Keratinocyte (primary cell): ENCODE data around the gene PPP1R7. TPM values are rescaled to one million over a fixed set of nuclear protein-coding genes. Genes with fewer than 3 reads are reported as not detected.

Experiments used
- DNase-seq: peaks from one replicate; pipeline ENCODE4 v3.0.0-alpha.2; 2011; ENCODE audit warnings: low read depth, missing footprints, low spot score
- FAIRE-seq: peaks from 2 replicates; lab custom pipeline; 2011; peaks lifted over from hg19 to GRCh38; lab: Jason Lieb, UNC
- H2AFZ ChIP-seq: 2 replicates; pipeline ENCODE4 v1.6.0; 2012; ENCODE audit warnings: low read length, control low read depth, inconsistent platforms; ENCODE audit not compliant: control insufficient read depth
- H3K27ac ChIP-seq: 2 replicates; pipeline ENCODE4 v1.5.1; 2011; ENCODE audit warnings: low read length; ENCODE audit not compliant: control insufficient read depth, insufficient read depth
- H3K27me3 ChIP-seq: 3 replicates; pipeline ENCODE4 v1.6.0; 2011; ENCODE audit warnings: low read length; ENCODE audit not compliant: control insufficient read depth, insufficient read depth; ENCODE audit errors: extremely low read depth
- H3K36me3 ChIP-seq, 2 experiments: 2 replicates in 1 of 2; 3 replicates in 1 of 2; pipeline ENCODE4 v1.5.1; 2011; ENCODE audit warnings: low read length in 2 of 2, mild to moderate bottlenecking in 1 of 2; ENCODE audit not compliant: control insufficient read depth in 2 of 2, insufficient read depth in 2 of 2; ENCODE audit errors: extremely low read depth in 1 of 2
- H3K4me1 ChIP-seq: 3 replicates; pipeline ENCODE4 v1.5.1; 2011; ENCODE audit warnings: low read length; ENCODE audit not compliant: control insufficient read depth, insufficient read depth; ENCODE audit errors: extremely low read depth
- H3K4me2 ChIP-seq: 3 replicates; pipeline ENCODE4 v1.6.0; 2011; ENCODE audit warnings: low read depth, low read length; ENCODE audit not compliant: control insufficient read depth, insufficient read depth; ENCODE audit errors: extremely low read depth
- H3K4me3 ChIP-seq, 3 experiments: fragments of 200-600 bp in 1 of 3; sonication (generic) in 1 of 3; 2 replicates in 2 of 3; 3 replicates in 1 of 3; pipeline ENCODE4 v1.5.1; 2011 to 2016; ENCODE audit warnings: low read length in 3 of 3, mild to moderate bottlenecking in 3 of 3, control low read depth in 2 of 3, inconsistent platforms in 1 of 3, low read depth in 1 of 3, mixed read lengths in 1 of 3, mixed run types in 1 of 3, moderate library complexity in 1 of 3; ENCODE audit not compliant: control insufficient read depth in 2 of 3, insufficient read depth in 2 of 3; ENCODE audit errors: extremely low read depth in 1 of 3
- H3K79me2 ChIP-seq: 2 replicates; pipeline ENCODE4 v1.6.0; 2012; ENCODE audit warnings: low read length; ENCODE audit not compliant: control insufficient read depth, insufficient read depth
- H3K9ac ChIP-seq: 3 replicates; pipeline ENCODE4 v1.6.0; 2011; ENCODE audit warnings: low read length; ENCODE audit not compliant: control insufficient read depth, insufficient read depth; ENCODE audit errors: extremely low read depth
- H3K9me1 ChIP-seq: 3 replicates; pipeline ENCODE4 v1.6.0; 2011; ENCODE audit warnings: low read length; ENCODE audit not compliant: control insufficient read depth, insufficient read depth; ENCODE audit errors: extremely low read depth
- H3K9me3 ChIP-seq: 2 replicates; pipeline ENCODE4 v1.5.1; 2012; ENCODE audit warnings: low read depth, low read length; ENCODE audit not compliant: control insufficient read depth
- H4K20me1 ChIP-seq: 3 replicates; pipeline ENCODE4 v1.6.0; 2011; ENCODE audit warnings: low read length; ENCODE audit not compliant: control insufficient read depth, insufficient read depth; ENCODE audit errors: extremely low read depth
- EZH2 ChIP-seq: IDR thresholded peaks from one replicate; pipeline ENCODE4 v1.6.1; 2012; ENCODE audit warnings: inconsistent platforms, mild to moderate bottlenecking, low read length, moderate library complexity
- dilution Hi-C: fragments of 300-500 bp; cut with MboI; formaldehyde crosslinking; loops from one replicate; pipeline ENCODE4 v1.7.0; 2020; ENCODE audit warnings: low sequenced_read_pairs; ENCODE audit not compliant: extremely low pct_ligation_motif_present
- polyA plus RNA-seq, 5 experiments: library from polyadenylated mRNA; depleted of rRNA in 3 of 5; stranded (reverse) in 3 of 5; stranded (forward) in 1 of 5; unstranded in 1 of 5; fragments of >200 nt; gene quantifications; 1 replicate in 1 of 5; 2 replicates in 3 of 5; 3 replicates in 1 of 5; pipeline versions ENCODE4 v1.2.1 to v1.2.3, GENCODE V29; 2011 to 2012; ENCODE audit warnings: missing spikeins in 2 of 5, low read depth in 1 of 5, low replicate concordance in 1 of 5
- TF ChIP-seq, protein P1 (sequence below), 3 experiments: IDR thresholded peaks in 1 of 3; conservative IDR thresholded peaks in 1 of 3; optimal IDR thresholded peaks in 1 of 3; 2 replicates in 2 of 3; 3 replicates in 1 of 3; pipeline versions ENCODE3 to v1.5.1; 2011; ENCODE audit warnings: low read length in 3 of 3, mild to moderate bottlenecking in 3 of 3, moderate library complexity in 2 of 3, control low read depth in 1 of 3, inconsistent platforms in 1 of 3; ENCODE audit not compliant: insufficient read depth in 2 of 3; ENCODE audit errors: extremely low read depth in 1 of 3

The PPP1R7 gene
- polyA plus RNA-seq, 1 donor (not counting 4 experiments of a cell fraction or from before 2014, with no cell fraction given), result 84.9 TPM

- Histone ChIP-seq H3K27ac (no peak overlapping the region), H3K9me1 (no peaks in the 10 kb centered on the region), H3K36me3 (peaks cover 0 to 2% of the 10 kb centered on the region in 2 experiments), H3K27me3 (no peaks in the 10 kb centered on the region), H3K4me1 (no peaks in the 10 kb centered on the region), H3K9me3 (no peaks in the 10 kb centered on the region), H4K20me1 (no peaks in the 10 kb centered on the region), H3K9ac (no peak overlapping the region), H3K4me3 (no peak overlapping the region), H3K4me2 (no peak overlapping the region), H3K79me2 (no peaks in the 10 kb centered on the region), H2AFZ (no peak overlapping the region)
- DNase-seq (no peak), FAIRE-seq (no peak)
- dilution Hi-C loops, result no loop called here
- TF ChIP-seq, protein P1, sequence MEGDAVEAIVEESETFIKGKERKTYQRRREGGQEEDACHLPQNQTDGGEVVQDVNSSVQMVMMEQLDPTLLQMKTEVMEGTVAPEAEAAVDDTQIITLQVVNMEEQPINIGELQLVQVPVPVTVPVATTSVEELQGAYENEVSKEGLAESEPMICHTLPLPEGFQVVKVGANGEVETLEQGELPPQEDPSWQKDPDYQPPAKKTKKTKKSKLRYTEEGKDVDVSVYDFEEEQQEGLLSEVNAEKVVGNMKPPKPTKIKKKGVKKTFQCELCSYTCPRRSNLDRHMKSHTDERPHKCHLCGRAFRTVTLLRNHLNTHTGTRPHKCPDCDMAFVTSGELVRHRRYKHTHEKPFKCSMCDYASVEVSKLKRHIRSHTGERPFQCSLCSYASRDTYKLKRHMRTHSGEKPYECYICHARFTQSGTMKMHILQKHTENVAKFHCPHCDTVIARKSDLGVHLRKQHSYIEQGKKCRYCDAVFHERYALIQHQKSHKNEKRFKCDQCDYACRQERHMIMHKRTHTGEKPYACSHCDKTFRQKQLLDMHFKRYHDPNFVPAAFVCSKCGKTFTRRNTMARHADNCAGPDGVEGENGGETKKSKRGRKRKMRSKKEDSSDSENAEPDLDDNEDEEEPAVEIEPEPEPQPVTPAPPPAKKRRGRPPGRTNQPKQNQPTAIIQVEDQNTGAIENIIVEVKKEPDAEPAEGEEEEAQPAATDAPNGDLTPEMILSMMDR (optimal IDR thresholded peaks at IDR 0.05 in 1 of 3, IDR thresholded peaks at IDR 0.05 in 1 of 3, conservative IDR thresholded peaks at IDR 0.05 in 1 of 3; ENCODE audit: extremely low read depth in 1 of 3, insufficient read depth in 2 of 3, low read length in 3 of 3), result no peak
- no peak for TF ChIP-seq EZH2
Observed at GRCh38 chr2:241131531-241131930, 18.7 kb upstream of the PPP1R7 start.

GRCh38 chr2:241132538-241133435, 17.5 kb upstream of the PPP1R7 start:
- Histone ChIP-seq H3K27ac (no peak overlapping the region), H4K20me1 (no peaks in the 10 kb centered on the region), H3K79me2 (no peaks in the 10 kb centered on the region), H3K9me3 (no peaks in the 10 kb centered on the region), H3K27me3 (no peaks in the 10 kb centered on the region), H2AFZ (no peak overlapping the region), H3K4me1 (no peaks in the 10 kb centered on the region), H3K36me3 (peaks cover 0 to 4% of the 10 kb centered on the region in 2 experiments), H3K9ac (no peak overlapping the region), H3K4me2 (no peak overlapping the region), H3K9me1 (no peaks in the 10 kb centered on the region), H3K4me3 (no peak overlapping the region)
- TF ChIP-seq EZH2, result no peak
- TF ChIP-seq, protein P1 (optimal IDR thresholded peaks at IDR 0.05 in 1 of 3, IDR thresholded peaks at IDR 0.05 in 1 of 3, conservative IDR thresholded peaks at IDR 0.05 in 1 of 3; ENCODE audit: extremely low read depth in 1 of 3, insufficient read depth in 2 of 3, low read length in 3 of 3), result no peak
- FAIRE-seq (no peak), DNase-seq (no peak)
- dilution Hi-C loops, result no loop called here
